ENCODE results near the gene SSR2.

Gene SSR2

DNA sequence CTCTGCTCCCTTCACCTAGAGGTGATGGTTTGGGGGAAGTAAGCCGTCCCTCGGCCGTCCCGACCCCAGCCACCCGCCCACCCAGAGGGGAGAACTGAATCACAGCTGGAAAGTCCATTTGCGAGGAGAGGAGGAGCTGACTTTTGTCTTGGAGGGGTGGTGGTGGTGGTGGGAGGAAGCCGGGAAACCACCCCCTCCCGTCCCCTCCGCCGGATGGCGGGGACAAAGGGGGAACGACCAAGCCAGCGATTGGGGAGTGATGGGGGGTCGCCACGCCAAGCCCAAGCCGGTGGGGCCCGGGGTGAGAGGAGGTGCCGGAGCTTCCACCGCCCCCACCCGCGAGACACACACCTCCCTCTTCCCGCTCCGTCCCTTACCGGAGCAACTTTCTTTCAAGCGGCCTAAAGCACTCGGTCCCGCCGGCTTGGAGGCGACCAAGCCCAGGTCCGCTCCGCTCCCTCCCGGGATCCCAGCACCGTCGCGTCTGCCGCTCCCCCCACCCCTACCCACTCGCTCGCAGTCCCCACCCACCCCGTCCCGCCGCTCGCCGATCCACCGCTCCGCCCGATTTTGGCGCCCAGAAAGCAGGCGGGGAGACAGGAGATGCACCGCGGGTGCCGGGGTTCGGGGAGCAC lies 42.9 kb downstream of the SSR2 start (continued):
- TF ChIP-seq, protein P1, sequence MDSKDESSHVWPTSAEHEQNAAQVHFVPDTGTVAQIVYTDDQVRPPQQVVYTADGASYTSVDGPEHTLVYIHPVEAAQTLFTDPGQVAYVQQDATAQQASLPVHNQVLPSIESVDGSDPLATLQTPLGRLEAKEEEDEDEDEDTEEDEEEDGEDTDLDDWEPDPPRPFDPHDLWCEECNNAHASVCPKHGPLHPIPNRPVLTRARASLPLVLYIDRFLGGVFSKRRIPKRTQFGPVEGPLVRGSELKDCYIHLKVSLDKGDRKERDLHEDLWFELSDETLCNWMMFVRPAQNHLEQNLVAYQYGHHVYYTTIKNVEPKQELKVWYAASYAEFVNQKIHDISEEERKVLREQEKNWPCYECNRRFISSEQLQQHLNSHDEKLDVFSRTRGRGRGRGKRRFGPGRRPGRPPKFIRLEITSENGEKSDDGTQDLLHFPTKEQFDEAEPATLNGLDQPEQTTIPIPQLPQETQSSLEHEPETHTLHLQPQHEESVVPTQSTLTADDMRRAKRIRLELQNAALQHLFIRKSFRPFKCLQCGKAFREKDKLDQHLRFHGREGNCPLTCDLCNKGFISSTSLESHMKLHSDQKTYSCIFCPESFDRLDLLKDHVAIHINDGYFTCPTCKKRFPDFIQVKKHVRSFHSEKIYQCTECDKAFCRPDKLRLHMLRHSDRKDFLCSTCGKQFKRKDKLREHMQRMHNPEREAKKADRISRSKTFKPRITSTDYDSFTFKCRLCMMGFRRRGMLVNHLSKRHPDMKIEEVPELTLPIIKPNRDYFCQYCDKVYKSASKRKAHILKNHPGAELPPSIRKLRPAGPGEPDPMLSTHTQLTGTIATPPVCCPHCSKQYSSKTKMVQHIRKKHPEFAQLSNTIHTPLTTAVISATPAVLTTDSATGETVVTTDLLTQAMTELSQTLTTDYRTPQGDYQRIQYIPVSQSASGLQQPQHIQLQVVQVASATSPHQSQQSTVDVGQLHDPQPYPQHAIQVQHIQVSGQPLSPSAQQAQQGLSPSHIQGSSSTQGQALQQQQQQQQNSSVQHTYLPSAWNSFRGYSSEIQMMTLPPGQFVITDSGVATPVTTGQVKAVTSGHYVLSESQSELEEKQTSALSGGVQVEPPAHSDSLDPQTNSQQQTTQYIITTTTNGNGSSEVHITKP (tag by site-specific recombination; IDR thresholded peaks at IDR 0.05), result peak; percentile 98
- no peak for TF ChIP-seq ZFP37 (tag by site-specific recombination; IDR thresholded peaks at IDR 0.05)
- 0 out of 2 replicates have a peak, but pooled peaks have one; percentile 18 for TF ChIP-seq KLF10 (tag by site-specific recombination; IDR thresholded peaks at IDR 0.05)
- TF ChIP-seq, protein P2, sequence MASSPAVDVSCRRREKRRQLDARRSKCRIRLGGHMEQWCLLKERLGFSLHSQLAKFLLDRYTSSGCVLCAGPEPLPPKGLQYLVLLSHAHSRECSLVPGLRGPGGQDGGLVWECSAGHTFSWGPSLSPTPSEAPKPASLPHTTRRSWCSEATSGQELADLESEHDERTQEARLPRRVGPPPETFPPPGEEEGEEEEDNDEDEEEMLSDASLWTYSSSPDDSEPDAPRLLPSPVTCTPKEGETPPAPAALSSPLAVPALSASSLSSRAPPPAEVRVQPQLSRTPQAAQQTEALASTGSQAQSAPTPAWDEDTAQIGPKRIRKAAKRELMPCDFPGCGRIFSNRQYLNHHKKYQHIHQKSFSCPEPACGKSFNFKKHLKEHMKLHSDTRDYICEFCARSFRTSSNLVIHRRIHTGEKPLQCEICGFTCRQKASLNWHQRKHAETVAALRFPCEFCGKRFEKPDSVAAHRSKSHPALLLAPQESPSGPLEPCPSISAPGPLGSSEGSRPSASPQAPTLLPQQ (tag by site-specific recombination; IDR thresholded peaks at IDR 0.05), result peak; percentile 16; the same call in 1 of the 2 replicates
- no peak for TF ChIP-seq ZNF23 (tag by site-specific recombination; IDR thresholded peaks at IDR 0.05; ENCODE audit: borderline replicate concordance)
- TF ChIP-seq SP2 (tag by site-specific recombination; IDR thresholded peaks at IDR 0.05), result peak; percentile 62
- peak; percentile 96 for TF ChIP-seq MYNN (tag by site-specific recombination; IDR thresholded peaks at IDR 0.05; ENCODE audit: borderline replicate concordance)
- peak; percentile 61 for TF ChIP-seq EGR2 (tag by site-specific recombination; IDR thresholded peaks at IDR 0.05; ENCODE audit: low read depth)
- TF ChIP-seq ZBTB17 (tag by site-specific recombination; IDR thresholded peaks at IDR 0.05), result peak; percentile 92
- TF ChIP-seq ZNF571 (tag by site-specific recombination; IDR thresholded peaks at IDR 0.05), result no peak
- no peak for TF ChIP-seq ZNF121 (tag by site-specific recombination; IDR thresholded peaks at IDR 0.05)
- peak; percentile 47; the same call in 1 of the 2 replicates for TF ChIP-seq ZBTB48 (tag by site-specific recombination; IDR thresholded peaks at IDR 0.05)
- TF ChIP-seq ZNF626 (tag by site-specific recombination; IDR thresholded peaks at IDR 0.05), result no peak
- TF ChIP-seq SETDB1 (IDR thresholded peaks at IDR 0.05; ENCODE audit: insufficient read length, low read length), result no peak
- TF ChIP-seq, protein P3, sequence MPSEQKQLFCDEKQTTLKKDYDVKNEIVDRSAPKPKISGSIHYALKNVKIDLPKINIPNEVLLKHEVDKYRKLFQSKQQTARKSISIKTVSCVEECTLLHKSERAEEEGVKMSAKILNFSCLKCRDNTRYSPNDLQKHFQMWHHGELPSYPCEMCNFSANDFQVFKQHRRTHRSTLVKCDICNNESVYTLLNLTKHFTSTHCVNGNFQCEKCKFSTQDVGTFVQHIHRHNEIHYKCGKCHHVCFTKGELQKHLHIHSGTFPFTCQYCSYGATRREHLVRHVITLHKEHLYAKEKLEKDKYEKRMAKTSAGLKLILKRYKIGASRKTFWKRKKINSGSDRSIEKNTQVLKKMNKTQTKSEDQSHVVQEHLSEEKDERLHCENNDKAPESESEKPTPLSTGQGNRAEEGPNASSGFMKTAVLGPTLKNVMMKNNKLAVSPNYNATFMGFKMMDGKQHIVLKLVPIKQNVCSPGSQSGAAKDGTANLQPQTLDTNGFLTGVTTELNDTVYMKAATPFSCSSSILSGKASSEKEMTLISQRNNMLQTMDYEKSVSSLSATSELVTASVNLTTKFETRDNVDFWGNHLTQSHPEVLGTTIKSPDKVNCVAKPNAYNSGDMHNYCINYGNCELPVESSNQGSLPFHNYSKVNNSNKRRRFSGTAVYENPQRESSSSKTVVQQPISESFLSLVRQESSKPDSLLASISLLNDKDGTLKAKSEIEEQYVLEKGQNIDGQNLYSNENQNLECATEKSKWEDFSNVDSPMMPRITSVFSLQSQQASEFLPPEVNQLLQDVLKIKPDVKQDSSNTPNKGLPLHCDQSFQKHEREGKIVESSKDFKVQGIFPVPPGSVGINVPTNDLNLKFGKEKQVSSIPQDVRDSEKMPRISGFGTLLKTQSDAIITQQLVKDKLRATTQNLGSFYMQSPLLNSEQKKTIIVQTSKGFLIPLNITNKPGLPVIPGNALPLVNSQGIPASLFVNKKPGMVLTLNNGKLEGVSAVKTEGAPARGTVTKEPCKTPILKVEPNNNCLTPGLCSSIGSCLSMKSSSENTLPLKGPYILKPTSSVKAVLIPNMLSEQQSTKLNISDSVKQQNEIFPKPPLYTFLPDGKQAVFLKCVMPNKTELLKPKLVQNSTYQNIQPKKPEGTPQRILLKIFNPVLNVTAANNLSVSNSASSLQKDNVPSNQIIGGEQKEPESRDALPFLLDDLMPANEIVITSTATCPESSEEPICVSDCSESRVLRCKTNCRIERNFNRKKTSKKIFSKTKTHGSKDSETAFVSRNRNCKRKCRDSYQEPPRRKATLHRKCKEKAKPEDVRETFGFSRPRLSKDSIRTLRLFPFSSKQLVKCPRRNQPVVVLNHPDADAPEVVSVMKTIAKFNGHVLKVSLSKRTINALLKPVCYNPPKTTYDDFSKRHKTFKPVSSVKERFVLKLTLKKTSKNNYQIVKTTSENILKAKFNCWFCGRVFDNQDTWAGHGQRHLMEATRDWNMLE (tag by site-specific recombination; conservative IDR thresholded peaks at IDR 0.05; ENCODE audit: low read depth), result no peak
- no peak for TF ChIP-seq ZNF133 (tag by site-specific recombination; IDR thresholded peaks at IDR 0.05)
- TF ChIP-seq KLF8 (tag by site-specific recombination; IDR thresholded peaks at IDR 0.05), result no peak; the same call in 1 of the 2 replicates
- no peak for TF ChIP-seq GLI2 (tag by site-specific recombination; IDR thresholded peaks at IDR 0.05; ENCODE audit: borderline replicate concordance, low read depth)
- no peak for TF ChIP-seq ZNF664 (tag by site-specific recombination; IDR thresholded peaks at IDR 0.05)
- TF ChIP-seq ZNF707 (tag by site-specific recombination; IDR thresholded peaks at IDR 0.05), result no peak

Measured in HEK293 (cell line).